Measurements from ENCODE around the gene OSER1.
A peak's percentile ranks its signal among the peaks of the same experiment; 100 is the strongest.

The OSER1 gene

DNA sequence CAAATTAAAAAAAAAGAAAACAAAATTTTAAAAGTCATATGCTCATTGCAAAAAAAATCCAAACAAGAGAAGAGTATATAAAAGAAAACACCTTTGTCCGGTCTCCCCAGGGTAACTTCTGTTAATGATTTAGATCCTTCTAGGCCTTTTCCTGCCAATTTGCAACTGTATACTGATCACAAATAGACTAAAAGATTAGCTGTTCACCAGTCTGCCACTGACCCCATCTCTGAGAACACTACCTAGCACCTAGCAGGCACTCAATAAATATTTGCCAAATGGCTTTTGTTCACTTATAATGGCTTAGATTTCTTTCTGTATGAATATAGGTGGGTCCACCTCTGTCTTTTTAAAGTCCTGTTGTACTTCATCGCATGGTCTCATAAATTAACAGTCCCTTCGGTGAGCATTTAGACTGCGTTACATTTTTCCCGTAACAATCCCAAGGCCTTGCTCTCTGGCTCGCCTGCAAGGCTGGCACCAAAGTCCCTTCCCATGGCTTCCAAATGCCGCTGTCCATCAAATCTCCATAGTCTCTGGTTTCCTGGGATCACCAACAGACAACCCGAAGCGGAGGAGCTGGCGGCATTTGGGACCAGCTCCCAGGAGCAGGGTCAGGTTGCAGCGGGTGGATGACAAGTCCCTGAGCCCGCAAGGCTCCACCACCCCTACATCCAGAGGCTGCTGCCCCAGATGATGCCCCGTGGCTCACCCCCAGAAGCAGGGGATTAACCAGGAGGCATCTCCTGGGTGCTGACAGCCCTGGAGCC, 35.4 kb downstream of the OSER1 start:
- DNase-seq (ENCODE audit: low spot score): no peak

DNA sequence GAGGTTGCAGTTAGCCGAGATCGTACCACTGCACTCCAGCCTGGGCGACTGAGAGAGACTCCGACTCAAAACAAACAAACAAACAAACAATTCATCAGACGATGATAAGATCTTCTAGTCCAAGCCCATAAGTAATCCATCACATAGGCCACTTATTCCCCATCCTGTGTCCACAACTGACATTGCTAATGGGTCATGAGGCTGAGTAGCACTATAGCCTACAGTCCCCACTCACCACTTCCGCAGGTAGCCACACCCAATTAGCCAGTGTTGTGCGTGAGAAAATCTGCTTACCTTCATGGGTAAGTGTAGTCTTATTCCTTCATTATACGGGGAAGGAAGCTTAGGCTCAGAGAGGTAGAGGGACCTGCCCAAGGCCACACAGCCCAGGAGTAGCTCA, 36.7 kb downstream of the OSER1 start:
- DNase-seq (ENCODE audit: low spot score): no peak

DNA sequence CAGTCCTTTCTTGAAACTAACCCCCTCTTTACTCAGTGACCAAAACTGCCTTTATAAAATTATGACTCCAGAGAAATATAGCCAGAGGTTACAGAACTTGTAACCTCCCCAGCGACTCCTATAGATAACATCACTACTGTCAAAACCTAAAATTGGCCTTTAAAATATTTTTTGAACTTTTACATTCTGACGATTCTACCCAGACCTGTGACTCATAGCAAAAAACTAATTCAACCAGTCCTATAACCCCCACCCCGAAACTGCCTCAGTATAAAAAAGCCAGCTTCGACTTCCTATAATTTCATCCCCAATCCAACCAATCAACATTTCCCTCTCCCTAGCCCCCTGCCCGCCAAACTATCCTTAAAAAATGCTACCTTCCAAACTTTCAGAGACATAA, 37.5 kb downstream of the OSER1 start:
- no peak for DNase-seq (ENCODE audit: low spot score)

DNA sequence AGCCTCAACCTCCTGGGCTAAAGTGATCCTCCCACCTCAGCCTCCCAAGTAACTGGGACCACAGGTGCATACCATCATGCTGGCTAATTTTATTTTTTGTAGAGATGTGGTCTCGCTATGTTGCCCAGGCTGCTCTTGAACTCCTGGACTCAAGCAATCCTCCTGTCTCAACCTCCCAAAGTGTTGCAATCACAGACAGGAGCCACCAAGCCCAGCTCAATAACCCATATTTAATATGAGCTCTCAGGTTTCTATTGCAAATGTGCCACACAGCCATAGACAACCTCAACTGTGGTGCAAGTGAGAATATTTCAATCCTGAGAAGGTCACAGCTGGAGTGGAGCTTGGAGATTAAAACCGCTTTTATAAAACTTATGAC, 38.0 kb downstream of the OSER1 start:
- DNase-seq (ENCODE audit: low spot score): no peak

DNA sequence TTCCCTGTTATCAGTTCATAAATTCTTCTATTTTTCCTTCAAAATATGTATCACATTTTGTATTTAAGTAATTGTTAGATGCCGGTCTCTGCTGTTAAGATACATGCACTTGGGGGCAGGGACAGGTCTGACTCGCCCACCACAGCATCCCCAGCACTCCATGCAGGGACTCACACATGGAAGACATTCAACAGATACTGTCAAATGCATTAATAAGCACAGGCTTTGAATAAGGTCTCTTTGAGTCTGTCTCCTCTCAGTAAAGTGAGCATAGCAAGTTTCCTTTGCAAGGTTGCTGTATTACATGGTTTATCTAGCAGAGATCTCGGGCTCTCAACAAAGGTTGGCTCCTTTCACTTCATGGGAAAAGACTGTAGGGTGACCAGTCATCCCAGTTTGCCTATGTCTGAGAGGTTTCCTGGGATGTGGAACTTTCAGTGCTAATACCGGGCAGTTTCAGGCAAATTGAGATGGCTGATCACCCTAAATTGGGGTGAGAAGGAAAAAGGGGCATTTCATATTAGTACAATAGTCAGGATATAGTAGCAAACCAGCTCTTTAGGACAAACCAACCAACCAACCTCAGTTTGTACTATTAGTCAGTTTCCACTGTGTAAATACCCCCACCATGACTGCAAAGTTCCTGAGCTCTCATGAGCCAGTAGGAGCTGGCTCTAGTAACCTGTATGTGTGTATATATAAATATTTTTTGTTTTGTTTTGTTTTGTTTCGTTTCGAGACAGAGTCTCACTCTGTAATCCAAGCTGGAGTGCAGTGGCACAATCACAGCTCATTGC, 38.6 kb downstream of the OSER1 start:
- no peak for DNase-seq (ENCODE audit: low spot score)

DNA sequence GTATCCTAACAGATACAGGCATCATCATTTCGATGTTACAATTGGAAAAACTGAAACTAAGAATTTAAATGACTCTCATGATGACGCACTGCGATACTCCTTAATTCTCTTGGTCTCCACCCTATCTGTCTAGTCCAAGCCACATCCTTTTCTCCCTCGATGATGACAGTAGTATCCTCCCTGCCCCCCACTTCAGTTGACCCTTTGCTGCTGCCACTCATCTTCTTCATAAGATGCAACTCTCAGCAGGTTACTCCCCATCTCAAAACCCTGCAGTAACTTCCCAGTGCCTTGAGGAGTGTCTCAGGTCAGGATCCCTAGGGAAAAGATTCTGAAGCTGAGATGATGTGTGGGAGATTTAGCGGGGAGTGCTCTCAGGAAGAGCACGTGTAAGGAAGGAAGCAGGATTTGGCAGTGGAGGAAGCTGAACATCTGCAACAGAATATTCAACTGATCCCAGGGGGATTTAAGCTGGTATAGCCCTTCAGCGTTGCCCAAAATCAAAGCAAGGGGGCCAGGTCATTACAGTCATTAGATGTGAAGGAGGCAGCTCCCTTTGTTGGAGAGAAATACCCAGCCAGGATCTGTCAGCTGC, 39.7 kb downstream of the OSER1 start:
- no peak for DNase-seq (ENCODE audit: low spot score)

DNA sequence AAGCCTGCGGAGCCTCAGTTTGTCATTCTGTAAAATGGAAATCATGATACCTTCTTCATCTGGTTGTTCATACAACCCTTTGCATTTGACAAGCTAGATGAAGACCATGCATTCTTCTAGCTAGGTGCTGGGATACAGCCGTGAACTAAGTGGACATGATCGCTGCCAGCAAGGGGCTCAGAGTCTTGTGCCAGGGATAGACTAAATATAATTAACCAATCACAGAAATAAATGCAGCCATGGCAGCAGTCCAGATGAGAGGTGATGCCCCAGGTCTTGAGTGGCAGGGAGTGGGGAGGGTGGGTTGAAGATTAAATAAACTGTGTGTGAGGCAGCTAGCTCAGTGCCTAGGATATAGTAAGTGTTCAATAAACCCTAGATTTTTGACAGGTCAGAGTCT, 42.8 kb downstream of the OSER1 start:
- no peak for DNase-seq (ENCODE audit: low spot score)

DNA sequence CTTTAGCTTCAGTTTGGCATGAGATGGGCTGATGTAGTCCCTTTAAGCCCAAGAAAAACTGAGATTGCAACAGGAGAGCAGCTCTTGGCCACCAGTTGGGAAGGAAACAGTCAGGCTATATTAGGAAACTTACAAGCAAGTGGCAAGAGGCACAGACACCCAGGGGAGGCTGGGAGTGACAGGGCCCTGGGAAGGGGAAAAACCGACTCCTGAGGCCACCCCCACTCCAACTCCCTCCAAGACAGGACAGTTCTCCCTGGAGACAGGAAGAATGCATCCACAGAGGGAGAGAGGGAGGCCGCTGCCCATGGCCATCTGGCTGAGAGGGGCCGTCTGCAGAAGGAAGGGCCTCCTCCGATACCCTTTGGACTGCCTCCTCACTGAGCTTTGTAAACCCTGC, 44.1 kb downstream of the OSER1 start:
- peak; percentile 78 for DNase-seq (ENCODE audit: low spot score)

DNA sequence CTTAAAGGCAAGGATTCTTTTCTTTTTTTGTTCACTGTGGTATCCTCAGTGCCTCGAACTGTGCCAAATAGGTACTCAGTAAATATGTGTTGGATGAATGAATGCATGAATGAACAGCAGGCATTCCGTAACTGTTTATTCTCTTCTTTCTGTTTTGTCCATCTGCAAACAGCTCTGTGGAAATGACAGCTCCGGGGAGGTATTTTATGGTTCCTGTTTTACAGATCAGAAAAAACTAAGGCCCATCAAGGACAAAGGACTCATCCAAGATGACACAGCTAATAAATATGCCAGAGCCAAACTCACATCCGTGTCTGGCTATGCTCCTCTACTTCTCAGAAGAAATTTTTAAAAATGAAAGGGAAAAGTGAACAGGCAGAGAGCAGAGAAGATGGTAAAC, 44.6 kb downstream of the OSER1 start:
- DNase-seq (ENCODE audit: low spot score): peak; percentile 96

DNA sequence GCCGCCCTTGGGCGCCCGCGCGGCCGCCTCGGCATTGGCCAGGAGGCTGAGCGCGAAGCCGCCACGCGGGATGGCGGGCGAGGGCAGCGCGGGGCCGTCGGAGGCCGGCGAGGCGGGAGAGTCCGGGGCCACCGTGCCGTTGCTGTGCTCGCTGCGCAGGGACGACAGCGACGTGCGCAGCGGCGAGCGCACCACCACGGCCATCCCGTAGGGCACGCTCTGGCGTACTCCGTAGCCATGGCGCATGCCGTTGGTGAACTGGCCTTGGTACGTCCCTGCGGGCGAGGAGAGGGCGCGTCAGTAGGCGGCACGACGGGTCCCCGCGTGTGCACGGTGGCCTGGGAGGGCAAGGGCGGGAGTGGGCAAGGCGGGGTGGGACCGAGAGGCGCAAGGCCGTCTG, 50.4 kb downstream of the OSER1 start:
- DNase-seq (ENCODE audit: low spot score): no peak

DNA sequence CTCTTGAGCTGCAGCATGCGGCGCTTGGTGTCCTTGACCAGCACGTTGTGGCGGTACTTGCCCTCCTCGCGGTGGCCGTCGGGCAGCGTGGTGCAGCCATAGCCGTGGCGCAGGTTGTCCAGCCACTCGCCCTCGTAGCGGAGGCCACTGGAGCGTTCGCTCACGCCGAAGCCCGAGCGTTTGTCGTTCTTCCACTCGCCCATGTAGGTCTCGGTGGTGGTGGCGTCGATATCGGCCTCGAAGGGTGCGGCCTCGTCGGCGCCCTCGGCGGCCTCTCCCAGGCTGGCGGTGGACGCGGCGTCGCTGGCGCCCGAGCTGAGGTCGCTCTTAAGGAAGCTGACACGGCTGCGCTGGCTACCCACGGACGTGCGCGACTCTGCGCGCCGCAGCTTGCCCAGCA, 50.9 kb downstream of the OSER1 start:
- DNase-seq (ENCODE audit: low spot score): no peak

DNA sequence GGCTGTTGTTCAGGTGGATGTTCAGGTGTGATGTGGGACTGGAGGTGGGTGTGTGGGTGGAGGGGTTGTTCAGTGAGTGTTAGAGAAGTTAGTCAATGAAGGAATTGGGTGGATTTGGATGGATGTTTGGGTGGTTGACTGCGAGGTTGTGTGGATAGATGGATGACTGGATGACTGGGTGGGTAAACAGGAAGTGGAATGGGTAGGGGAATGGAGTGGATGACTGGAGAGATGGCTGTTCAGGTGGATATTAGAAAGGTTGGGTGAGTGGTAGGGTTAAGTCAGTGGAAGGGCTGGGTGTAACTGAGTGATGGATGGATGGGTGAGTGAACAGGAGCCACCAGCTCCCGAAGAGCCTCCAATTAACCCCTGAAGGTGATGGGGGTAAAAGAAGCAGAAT, 51.4 kb downstream of the OSER1 start:
- no peak for DNase-seq (ENCODE audit: low spot score)

DNA sequence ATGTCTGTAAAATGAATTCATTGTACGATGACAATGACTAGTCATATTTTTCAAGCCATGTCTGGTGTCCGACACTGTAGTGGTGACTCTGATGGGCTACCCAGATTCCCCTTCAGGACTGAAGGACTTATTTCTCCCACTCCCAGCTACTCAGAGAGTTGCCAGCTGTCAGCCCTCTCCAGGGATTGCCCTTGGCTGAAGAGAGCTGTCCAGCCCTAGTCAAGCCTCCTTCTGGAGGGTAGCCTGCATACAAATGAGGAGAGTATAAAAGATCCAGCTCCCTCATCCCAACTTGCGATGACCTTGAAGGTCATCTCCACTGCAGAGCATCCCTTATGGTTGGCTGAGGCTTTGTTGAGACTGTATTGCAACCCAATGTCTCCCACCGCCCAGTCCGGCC, 53.5 kb downstream of the OSER1 start:
- no peak for DNase-seq (ENCODE audit: low spot score)

DNA sequence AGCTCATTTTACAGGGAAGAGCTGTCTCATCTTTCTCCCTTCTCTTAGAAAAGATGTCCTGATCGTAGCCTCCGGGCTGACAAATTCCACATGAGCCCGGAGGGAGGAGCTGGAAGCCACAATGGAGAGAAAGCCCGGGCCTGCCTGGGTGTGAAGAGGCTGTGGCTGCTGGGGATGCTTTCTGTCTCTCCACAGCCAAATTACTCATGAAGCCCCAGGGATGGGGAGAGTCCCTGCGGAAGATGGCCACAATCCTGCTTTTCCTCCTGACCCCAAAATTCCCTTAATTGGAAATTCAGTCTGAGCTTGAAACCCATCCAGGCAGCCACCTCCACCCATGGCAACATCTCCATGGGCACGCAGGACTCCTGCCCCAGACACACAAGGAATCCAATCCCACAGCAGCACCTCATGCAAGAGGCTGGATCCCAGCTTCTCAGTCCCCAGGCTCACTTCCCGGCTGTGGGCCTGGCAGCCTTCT, 56.0 kb downstream of the OSER1 start:
- DNase-seq (ENCODE audit: low spot score): no peak

DNA sequence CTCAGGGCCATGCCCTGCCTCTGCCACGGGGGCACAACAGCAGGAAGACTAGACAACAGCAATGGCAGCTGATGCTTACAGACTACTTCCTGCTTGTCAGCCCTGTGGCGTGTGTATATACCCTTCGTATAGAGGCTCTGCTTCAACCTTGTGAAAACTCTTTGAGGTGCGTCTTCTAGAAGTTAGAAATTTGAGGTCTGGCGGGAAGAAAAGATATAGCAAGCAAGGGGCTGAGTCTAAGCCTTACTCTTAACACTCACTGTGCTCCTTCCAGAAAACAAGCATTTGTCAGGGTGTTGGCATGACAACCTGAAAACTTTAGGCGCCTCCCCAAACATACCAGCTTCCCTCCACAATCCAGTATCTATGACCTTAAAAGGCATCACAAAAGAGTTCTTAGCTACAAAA, 56.9 kb downstream of the OSER1 start:
- no peak for DNase-seq (ENCODE audit: low spot score)

DNA sequence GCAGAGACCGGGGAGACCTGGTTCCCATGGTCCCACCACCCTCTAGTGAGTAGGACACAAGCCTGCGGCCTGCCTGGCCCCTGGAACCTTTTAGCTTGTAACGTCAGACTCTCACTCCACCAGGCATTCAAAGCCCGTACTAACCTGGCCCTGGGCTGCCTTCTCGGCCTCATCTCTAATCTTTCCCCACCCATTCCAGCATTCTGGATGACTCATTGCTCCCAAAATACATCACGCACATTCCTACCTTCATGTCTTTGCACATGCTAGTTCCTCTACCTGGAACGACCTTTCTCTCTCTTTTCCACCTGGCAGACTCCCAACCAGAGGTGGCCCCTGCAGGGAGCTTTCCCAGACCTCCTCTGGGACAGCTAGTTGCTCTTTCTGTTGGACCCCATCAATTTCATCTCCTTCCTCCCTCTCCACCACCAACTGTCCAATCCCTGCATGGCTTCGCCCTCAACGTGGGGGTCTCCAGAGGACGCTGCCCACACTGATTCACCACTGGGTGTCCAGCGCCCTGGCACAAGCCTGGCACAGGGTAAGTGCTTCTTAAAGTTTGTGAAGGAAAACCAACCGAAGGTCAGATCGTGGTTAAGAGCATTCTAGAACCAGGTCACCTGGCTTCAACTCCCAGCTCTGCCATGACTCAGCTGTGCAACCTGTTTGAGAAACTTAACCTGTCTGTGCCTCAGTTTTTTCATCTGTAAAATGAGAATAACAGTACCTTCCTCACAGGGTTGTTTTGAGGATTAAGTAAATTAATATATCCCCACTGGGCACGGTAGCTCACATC, 58.8 kb downstream of the OSER1 start:
- DNase-seq (ENCODE audit: low spot score): peak; percentile 49

DNA sequence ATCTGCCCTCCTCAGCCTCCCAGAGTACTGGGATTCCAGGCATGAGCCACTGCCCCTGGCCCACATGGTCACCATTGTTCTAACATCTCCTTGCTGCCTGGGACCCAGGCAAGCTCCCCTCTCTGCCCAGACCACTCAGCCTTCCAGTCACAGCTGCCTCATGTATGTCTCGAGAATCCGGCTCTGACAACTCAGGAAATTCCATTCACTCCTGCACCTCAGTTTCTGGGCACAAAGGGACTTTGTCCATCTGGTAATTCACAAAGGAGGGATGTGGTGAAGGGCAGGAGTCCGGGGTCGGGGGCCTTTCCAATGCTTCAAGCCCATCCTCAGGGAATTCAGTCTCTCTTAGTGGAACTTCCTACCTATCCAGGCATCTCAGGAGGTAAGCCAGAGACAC, 64.3 kb downstream of the OSER1 start:
- no peak for DNase-seq (ENCODE audit: low spot score)
